Natural killer cell (primary cell): ENCODE data around the gene BCL11B. TPM values are rescaled to one million over a fixed set of nuclear protein-coding genes. Genes with fewer than 3 reads are reported as not detected.
A peak's percentile ranks its signal among the peaks of the same experiment; 100 is the strongest.

Experiments used
- ATAC-seq, 3 donors: fragments of 150-1000 bp in 2 of 3; fragments of 200-7000 bp in 1 of 3; cut with Tn5 transposase; 1 replicate in 1 of 3; 2 replicates in 2 of 3; pipeline ENCODE4 v1.10.0; 2021; ENCODE audit warnings: mild to moderate bottlenecking in 2 of 3, moderate library complexity in 2 of 3
- DNase-seq, 2 donors: peaks; one replicate each; pipeline versions ENCODE4 v3.0.0 to v3.0.0-alpha.2; 2013 to 2021; ENCODE audit warnings: mixed read lengths in 1 of 2
- H3K27ac ChIP-seq: one replicate; pipeline ENCODE4 v1.5.1; 2013; ENCODE audit warnings: mild to moderate bottlenecking, low read length
- H3K27me3 ChIP-seq: one replicate; pipeline ENCODE4 v1.6.1; 2013; ENCODE audit warnings: low read length; ENCODE audit not compliant: control insufficient read depth, insufficient read depth
- H3K36me3 ChIP-seq: one replicate; pipeline ENCODE4 v1.6.1; 2013; ENCODE audit warnings: low read length; ENCODE audit not compliant: control insufficient read depth, insufficient read depth
- H3K4me1 ChIP-seq: one replicate; pipeline ENCODE4 v1.6.1; 2013; ENCODE audit warnings: low read length; ENCODE audit not compliant: control insufficient read depth, insufficient read depth
- H3K4me3 ChIP-seq: one replicate; pipeline ENCODE4 v1.5.1; 2013; ENCODE audit warnings: low read length
- H3K9me3 ChIP-seq: one replicate; pipeline ENCODE4 v1.6.1; 2013; ENCODE audit warnings: low read length; ENCODE audit not compliant: control insufficient read depth, insufficient read depth
- H3K27ac Mint-ChIP-seq, 2 donors: one replicate each; pipeline ENCODE4 v1.8.0; 2022; ENCODE audit warnings: mild to moderate bottlenecking in 2 of 2, mixed read lengths in 2 of 2, moderate library complexity in 1 of 2
- H3K27me3 Mint-ChIP-seq, 2 donors: one replicate each; pipeline ENCODE4 v1.8.0; 2022; ENCODE audit warnings: low read depth in 2 of 2, mixed read lengths in 2 of 2
- H3K36me3 Mint-ChIP-seq: one replicate; pipeline ENCODE4 v1.8.0; 2022; ENCODE audit warnings: mixed read lengths
- H3K4me1 Mint-ChIP-seq, 2 donors: one replicate each; pipeline ENCODE4 v1.8.0; 2022; ENCODE audit warnings: mixed read lengths in 2 of 2
- H3K4me3 Mint-ChIP-seq: one replicate; pipeline ENCODE4 v1.8.0; 2022; ENCODE audit warnings: mild to moderate bottlenecking, moderate library complexity, mixed read lengths
- H3K9me3 Mint-ChIP-seq, 2 donors: one replicate each; pipeline ENCODE4 v1.8.0; 2022; ENCODE audit warnings: mixed read lengths in 2 of 2
- WGBS: methylation state at CpG from one replicate; pipeline ENCODE4 v1.1.7; 2013; ENCODE audit warnings: missing lambda C conversion rate; ENCODE audit not compliant: insufficient coverage; 5-methylcytosine and 5-hydroxymethylcytosine counted together
- intact Hi-C: fragments of 100-400 bp; cut with micrococcal nuclease; formaldehyde crosslinking; loops from one replicate; pipeline ENCODE4 v1.14.2; 2022
- total RNA-seq, 4 donors: library from RNA; stranded (reverse); fragments of 120-200 nt in 1 of 4; gene quantifications; one replicate each; pipeline versions ENCODE4 v1.2.3 to v1.2.4, GENCODE V29; 2013 to 2022
- TF ChIP-seq, protein P1 (sequence below): fragments of 200-600 bp; IDR thresholded peaks from one replicate; pipeline ENCODE4 v1.8.0; 2022; ENCODE audit warnings: antibody characterized with exemption

BCL11B gene
- total RNA-seq, 3 donors from 2014 or later (not counting 1 experiment from before 2014, with no cell fraction given), result 43.5 to 61.5 (median 56.2) TPM

DNA sequence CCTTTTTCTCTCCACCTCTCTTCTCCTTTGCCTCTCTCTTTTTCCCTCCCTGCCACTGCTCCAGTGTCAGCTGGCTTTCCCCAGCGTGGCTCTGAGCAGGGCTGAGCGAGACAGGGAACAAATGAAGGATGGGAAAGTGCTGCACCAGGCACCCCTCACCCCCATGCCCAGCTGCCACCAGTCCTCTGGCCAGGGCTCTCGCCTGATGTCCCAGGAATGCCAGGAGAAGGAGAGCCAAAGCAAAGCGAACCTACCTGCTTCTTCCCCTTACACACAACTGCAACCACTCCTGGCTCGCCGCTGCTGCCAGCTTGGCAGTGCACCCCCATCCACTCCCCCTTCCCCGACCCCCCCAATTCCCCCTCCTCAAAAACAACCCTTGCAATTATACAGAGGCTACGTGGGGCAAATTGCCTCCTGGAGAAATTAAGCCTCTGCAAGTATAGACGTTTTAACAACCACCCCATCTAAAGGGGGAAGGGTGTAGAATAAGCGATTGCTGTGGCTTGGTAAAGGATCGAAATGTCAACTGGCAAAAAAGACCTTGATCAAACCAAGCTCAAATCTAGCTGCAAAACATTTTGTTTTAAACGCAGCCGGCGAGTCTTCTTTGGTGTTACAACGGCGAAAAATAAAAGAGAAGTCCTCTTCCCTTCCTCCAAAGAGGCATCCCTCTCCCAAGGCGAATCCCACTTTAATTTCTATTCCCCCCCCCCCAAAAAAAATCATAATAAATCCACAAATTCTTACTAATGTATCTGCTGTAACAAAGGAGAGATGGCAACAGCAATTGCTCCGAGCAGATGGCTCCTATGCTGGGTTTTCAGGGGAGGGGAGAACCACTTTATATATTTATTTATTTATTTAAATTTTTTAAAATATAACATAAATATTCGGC lies 2.9 kb downstream of the BCL11B start:
- DNase-seq, result peak in 1 of 2 donors; percentile 48
- Histone ChIP-seq H3K4me3 (peak overlapping the region; percentile 65), H3K36me3 (no peaks in the 10 kb centered on the region), H3K27me3 (no peaks in the 10 kb centered on the region), H3K9me3 (no peaks in the 10 kb centered on the region), H3K4me1 (peaks cover 56% of the 10 kb centered on the region), H3K27ac (peak overlapping the region; percentile 48)
- H3K36me3 Mint-ChIP-seq, result peaks cover 8% of the 10 kb centered on the region
- no peaks in the 10 kb centered on the region for H3K9me3 Mint-ChIP-seq
- no peak for ATAC-seq
- peak overlapping the region; percentile 90 to 97 for H3K27ac Mint-ChIP-seq
- intact Hi-C loops, result loop anchor here (5.0 kb wide), 1 partner anchor 212 kb away; no protein-coding TSS in a partner anchor
- H3K27me3 Mint-ChIP-seq, result no peaks in the 10 kb centered on the region
- peaks cover 70 to 76% of the 10 kb centered on the region in 2 donors for H3K4me1 Mint-ChIP-seq
- TF ChIP-seq, protein P1, sequence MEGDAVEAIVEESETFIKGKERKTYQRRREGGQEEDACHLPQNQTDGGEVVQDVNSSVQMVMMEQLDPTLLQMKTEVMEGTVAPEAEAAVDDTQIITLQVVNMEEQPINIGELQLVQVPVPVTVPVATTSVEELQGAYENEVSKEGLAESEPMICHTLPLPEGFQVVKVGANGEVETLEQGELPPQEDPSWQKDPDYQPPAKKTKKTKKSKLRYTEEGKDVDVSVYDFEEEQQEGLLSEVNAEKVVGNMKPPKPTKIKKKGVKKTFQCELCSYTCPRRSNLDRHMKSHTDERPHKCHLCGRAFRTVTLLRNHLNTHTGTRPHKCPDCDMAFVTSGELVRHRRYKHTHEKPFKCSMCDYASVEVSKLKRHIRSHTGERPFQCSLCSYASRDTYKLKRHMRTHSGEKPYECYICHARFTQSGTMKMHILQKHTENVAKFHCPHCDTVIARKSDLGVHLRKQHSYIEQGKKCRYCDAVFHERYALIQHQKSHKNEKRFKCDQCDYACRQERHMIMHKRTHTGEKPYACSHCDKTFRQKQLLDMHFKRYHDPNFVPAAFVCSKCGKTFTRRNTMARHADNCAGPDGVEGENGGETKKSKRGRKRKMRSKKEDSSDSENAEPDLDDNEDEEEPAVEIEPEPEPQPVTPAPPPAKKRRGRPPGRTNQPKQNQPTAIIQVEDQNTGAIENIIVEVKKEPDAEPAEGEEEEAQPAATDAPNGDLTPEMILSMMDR, result no peak
- WGBS, result 21% methylated on average over 15 of the region's 19 CpGs
- peak overlapping the region; percentile 95 for H3K4me3 Mint-ChIP-seq

DNA sequence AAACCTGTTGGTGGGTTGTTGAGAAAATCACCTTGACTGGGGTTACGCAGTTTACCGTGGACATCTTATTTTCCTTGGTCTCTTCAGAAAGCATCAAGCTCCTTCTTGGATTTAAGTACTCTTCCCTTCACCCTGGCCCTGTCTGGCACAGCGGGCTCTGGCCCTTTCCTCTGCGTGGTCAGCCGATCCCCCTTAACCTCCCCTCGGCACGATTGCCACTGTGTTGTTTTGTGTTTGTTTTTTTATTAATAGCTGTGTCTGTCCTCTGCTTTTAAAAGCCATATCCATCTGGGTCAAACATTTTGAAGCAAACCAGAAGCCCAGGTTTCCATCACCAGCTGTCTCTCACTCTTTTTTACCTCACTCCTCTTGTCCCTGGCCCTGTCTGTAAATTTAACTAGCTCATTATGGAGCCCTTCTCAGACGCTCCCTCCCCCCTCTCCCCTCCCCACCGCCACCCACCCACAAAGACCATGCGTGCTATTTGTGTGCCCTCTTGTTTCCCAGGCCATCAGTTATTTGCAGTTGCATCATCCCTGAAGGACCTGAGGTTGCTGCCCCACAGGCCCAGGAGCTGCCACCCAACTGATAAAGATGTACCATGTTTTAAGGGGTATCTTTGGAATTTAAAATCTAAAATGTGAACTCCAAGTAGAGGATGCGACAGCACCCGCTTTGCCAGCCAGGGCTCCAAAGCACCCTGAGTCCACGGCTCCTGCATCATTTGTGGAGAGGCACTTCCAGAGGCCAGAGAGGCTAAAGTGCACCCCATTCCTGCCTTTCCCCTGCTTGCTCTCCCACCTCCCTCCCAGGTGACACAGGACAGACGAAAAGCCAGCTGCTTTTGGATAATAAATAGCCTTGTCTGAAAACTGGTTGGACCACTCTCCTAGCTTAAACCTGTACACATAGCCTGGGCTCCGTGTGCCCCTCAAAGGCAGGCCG lies 3.9 kb downstream of the BCL11B start:
- H3K36me3 Mint-ChIP-seq, result peaks cover 8% of the 10 kb centered on the region
- no peaks in the 10 kb centered on the region for H3K36me3 ChIP-seq
- peak overlapping the region; percentile 95 for H3K4me3 Mint-ChIP-seq
- no peaks in the 10 kb centered on the region for H3K9me3 Mint-ChIP-seq
- H3K4me1 Mint-ChIP-seq, result peaks cover 79% of the 10 kb centered on the region in 2 donors
- 35% methylated on average over 12 of the region's 16 CpGs for WGBS
- peak overlapping the region; percentile 90 to 97 for H3K27ac Mint-ChIP-seq
- ATAC-seq, result no peak
- H3K4me1 ChIP-seq, result peaks cover 53% of the 10 kb centered on the region
- H3K27me3 Mint-ChIP-seq, result no peaks in the 10 kb centered on the region
- no peaks in the 10 kb centered on the region for H3K9me3 ChIP-seq
- TF ChIP-seq, protein P1, result no peak
- DNase-seq, result peak in 1 of 2 donors; percentile 60
- H3K27me3 ChIP-seq, result no peaks in the 10 kb centered on the region
- peak overlapping the region; percentile 65 for H3K4me3 ChIP-seq
- intact Hi-C loops, result loop anchor here (2.0 to 5.0 kb wide), 2 partner anchors 211 to 1289 kb away; no protein-coding TSS in a partner anchor
- H3K27ac ChIP-seq, result peak overlapping the region; percentile 48

DNA sequence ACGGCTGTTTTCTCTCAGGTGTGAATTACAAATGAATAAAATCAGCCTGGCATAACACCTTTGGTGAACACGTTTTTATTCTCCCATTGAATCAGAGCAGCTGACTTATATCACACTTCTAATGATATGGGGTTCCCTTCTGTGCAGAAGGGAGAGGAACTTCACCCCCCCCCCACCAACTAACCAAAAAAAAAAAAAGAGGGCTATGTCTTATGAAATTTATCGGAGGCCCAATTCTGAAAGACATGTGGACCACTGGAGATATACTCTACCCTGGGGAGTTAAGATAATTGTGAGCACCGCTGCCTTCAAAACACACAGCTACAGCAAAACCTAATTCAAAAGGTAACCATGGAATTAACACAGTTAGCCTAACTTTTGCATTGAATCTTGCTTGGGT lies 4.6 kb downstream of the BCL11B start:
- 52% methylated on average over 2 of the region's 4 CpGs for WGBS
- H3K27ac ChIP-seq, result peak overlapping the region; percentile 48
- H3K9me3 ChIP-seq, result no peaks in the 10 kb centered on the region
- H3K4me1 ChIP-seq, result peaks cover 53% of the 10 kb centered on the region
- peak overlapping the region; percentile 95 for H3K4me3 Mint-ChIP-seq
- H3K9me3 Mint-ChIP-seq, result no peaks in the 10 kb centered on the region
- H3K4me1 Mint-ChIP-seq, result peaks cover 79% of the 10 kb centered on the region in 2 donors
- intact Hi-C loops, result loop anchor here (2.0 to 5.0 kb wide), 2 partner anchors 210 to 1289 kb away; no protein-coding TSS in a partner anchor
- peaks cover 8% of the 10 kb centered on the region for H3K36me3 Mint-ChIP-seq
- H3K27me3 Mint-ChIP-seq, result no peaks in the 10 kb centered on the region
- peak in 1 of 2 donors; percentile 61 for DNase-seq
- peak overlapping the region; percentile 90 to 97 for H3K27ac Mint-ChIP-seq
- no peak for ATAC-seq
- H3K27me3 ChIP-seq, result no peaks in the 10 kb centered on the region
- TF ChIP-seq, protein P1, result no peak
- H3K36me3 ChIP-seq, result no peaks in the 10 kb centered on the region
- H3K4me3 ChIP-seq, result no peak overlapping the region
